ENCODE measurements around the gene VEGFA. TPM values are rescaled to one million over a fixed set of nuclear protein-coding genes. Genes with fewer than 3 reads are reported as not detected.

Gene VEGFA
- total RNA-seq, 1 donor from 2014 or later = 267 TPM

DNA sequence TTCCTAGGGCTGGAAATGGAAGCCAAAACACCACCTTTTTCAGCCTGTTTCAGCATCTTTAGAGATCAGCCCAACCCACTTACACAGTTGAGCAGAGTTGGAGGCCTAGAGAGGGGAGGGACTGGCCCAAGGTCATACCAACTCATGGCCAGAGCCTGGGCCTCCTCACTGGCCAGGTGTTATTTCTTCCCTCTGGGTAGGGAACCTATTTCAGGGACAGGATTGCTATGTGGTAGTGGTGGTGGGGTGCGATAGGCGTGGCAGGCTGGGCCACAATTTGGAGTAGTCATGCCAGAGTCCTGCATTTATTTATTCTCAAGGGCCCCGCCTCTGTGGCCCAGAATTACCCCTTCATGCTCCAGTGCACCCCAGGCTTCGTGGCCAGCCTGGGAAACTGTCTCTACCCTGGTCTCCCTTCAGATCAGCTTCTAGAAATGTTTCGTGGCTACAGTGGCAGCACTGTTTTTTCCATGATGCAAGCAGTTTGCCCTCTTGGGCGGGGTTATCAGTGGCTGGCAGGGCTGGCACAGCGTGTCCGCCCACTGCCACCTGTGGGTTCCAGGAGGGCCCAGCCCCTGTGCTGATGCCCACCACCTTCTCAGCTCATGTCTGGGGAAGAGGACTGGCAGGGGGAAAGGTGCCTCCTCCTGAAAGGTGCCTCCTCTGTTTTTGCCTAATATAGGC, 6.2 kb downstream of the VEGFA start:
- Mint-ChIP-seq H3K9me3 (ENCODE audit: low read depth) (no peaks in the 10 kb centered on the region), H3K4me3 (ENCODE audit: low read depth) (no peak overlapping the region), H3K4me1 (ENCODE audit: low read depth) (peaks cover 32% of the 10 kb centered on the region), H3K36me3 (ENCODE audit: insufficient read depth) (peaks cover 18% of the 10 kb centered on the region), H3K27ac (peak overlapping the region; percentile 33), H3K27me3 (no peaks in the 10 kb centered on the region)
- TF ChIP-seq, protein P1, sequence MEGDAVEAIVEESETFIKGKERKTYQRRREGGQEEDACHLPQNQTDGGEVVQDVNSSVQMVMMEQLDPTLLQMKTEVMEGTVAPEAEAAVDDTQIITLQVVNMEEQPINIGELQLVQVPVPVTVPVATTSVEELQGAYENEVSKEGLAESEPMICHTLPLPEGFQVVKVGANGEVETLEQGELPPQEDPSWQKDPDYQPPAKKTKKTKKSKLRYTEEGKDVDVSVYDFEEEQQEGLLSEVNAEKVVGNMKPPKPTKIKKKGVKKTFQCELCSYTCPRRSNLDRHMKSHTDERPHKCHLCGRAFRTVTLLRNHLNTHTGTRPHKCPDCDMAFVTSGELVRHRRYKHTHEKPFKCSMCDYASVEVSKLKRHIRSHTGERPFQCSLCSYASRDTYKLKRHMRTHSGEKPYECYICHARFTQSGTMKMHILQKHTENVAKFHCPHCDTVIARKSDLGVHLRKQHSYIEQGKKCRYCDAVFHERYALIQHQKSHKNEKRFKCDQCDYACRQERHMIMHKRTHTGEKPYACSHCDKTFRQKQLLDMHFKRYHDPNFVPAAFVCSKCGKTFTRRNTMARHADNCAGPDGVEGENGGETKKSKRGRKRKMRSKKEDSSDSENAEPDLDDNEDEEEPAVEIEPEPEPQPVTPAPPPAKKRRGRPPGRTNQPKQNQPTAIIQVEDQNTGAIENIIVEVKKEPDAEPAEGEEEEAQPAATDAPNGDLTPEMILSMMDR (IDR thresholded peaks at IDR 0.05; ENCODE audit: unreplicated experiment) = no peak
- no peak for DNase-seq (ENCODE audit: low spot score, unreplicated experiment)

DNA sequence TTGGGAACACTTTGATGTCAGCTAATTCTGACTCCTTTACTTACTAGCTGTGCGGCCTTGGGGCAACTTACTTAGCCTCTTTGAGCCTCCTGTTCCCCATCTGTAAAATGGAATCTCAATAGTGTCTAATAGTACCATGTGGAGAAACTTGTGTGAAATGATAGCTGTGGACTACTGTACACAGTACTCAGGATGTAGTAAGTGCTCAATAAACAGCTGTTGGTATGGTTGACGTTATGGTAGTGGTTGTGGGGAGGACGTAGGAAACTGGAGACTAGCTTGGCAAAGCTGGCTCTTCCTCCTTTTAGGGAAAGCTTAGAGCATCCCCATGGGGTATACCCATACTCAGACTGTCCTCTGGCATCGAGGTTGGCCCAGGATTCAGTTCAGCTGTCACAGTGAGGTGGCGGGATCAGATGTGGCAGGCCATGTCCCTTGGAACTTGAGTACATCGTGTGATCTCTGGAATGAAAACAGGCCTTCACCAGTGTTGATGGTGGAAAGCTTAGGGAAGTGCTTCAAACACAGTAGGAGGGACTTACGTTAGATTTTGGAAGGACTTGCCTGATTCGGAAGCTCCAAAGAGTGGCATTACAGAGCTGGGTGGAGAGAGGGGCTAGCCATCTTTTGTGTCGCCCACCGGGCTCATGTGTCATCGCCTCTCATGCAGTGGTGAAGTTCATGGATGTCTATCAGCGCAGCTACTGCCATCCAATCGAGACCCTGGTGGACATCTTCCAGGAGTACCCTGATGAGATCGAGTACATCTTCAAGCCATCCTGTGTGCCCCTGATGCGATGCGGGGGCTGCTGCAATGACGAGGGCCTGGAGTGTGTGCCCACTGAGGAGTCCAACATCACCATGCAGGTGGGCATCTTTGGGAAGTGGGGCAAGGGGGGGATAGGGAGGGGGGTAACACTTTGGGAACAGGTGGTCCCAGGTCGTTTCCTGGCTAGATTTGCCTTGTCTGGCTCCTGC, 7.1 kb downstream of the VEGFA start:
- Mint-ChIP-seq H3K4me1 (ENCODE audit: low read depth) (peaks cover 35% of the 10 kb centered on the region), H3K27me3 (no peaks in the 10 kb centered on the region), H3K36me3 (ENCODE audit: insufficient read depth) (peaks cover 21% of the 10 kb centered on the region), H3K9me3 (ENCODE audit: low read depth) (no peaks in the 10 kb centered on the region), H3K4me3 (ENCODE audit: low read depth) (no peak overlapping the region), H3K27ac (peak overlapping the region; percentile 17)
- DNase-seq (ENCODE audit: low spot score, unreplicated experiment) = no peak
- TF ChIP-seq, protein P1 (IDR thresholded peaks at IDR 0.05; ENCODE audit: unreplicated experiment) = no peak

DNA sequence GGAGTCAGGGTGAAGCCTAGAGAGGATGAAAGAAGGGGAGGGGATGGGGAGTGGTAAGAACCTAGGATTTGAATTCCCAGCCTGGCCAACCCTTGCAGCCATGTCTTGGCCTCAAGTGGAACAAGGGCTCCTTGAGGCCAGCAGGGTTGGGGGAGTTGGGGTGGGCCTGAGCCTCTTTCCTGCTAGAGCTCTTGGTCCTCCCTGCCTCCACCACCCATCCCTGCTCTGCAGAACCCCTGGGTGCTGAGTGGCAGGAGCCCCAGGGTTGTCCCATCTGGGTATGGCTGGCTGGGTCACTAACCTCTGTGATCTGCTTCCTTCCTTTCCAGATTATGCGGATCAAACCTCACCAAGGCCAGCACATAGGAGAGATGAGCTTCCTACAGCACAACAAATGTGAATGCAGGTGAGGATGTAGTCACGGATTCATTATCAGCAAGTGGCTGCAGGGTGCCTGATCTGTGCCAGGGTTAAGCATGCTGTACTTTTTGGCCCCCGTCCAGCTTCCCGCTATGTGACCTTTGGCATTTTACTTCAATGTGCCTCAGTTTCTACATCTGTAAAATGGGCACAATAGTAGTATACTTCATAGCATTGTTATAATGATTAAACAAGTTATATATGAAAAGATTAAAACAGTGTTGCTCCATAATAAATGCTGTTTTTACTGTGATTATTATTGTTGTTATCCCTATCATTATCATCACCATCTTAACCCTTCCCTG, 8.3 kb downstream of the VEGFA start:
- Mint-ChIP-seq H3K4me3 (ENCODE audit: low read depth) (no peak overlapping the region), H3K9me3 (ENCODE audit: low read depth) (no peaks in the 10 kb centered on the region), H3K27me3 (no peaks in the 10 kb centered on the region), H3K27ac (no peak overlapping the region), H3K36me3 (ENCODE audit: insufficient read depth) (peaks cover 26% of the 10 kb centered on the region), H3K4me1 (ENCODE audit: low read depth) (peaks cover 30% of the 10 kb centered on the region)
- DNase-seq (ENCODE audit: low spot score, unreplicated experiment) = no peak
- TF ChIP-seq, protein P1 (IDR thresholded peaks at IDR 0.05; ENCODE audit: unreplicated experiment) = no peak

DNA sequence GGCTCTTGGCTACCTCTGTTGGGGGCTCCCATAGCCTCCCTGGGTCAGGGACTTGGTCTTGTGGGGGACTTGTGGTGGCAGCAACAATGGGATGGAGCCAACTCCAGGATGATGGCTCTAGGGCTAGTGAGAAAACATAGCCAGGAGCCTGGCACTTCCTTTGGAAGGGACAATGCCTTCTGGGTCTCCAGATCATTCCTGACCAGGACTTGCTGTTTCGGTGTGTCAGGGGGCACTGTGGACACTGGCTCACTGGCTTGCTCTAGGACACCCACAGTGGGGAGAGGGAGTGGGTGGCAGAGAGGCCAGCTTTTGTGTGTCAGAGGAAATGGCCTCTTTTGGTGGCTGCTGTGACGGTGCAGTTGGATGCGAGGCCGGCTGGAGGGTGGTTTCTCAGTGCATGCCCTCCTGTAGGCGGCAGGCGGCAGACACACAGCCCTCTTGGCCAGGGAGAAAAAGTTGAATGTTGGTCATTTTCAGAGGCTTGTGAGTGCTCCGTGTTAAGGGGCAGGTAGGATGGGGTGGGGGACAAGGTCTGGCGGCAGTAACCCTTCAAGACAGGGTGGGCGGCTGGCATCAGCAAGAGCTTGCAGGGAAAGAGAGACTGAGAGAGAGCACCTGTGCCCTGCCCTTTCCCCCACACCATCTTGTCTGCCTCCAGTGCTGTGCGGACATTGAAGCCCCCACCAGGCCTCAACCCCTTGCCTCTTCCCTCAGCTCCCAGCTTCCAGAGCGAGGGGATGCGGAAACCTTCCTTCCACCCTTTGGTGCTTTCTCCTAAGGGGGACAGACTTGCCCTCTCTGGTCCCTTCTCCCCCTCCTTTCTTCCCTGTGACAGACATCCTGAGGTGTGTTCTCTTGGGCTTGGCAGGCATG, 9.2 kb downstream of the VEGFA start:
- no peak for DNase-seq (ENCODE audit: low spot score, unreplicated experiment)
- H3K36me3 Mint-ChIP-seq (ENCODE audit: insufficient read depth) = peaks cover 29% of the 10 kb centered on the region
- no peak overlapping the region for H3K4me3 Mint-ChIP-seq (ENCODE audit: low read depth)
- no peak overlapping the region for H3K27ac Mint-ChIP-seq
- peaks cover 21% of the 10 kb centered on the region for H3K4me1 Mint-ChIP-seq (ENCODE audit: low read depth)
- no peaks in the 10 kb centered on the region for H3K27me3 Mint-ChIP-seq
- H3K9me3 Mint-ChIP-seq (ENCODE audit: low read depth) = no peaks in the 10 kb centered on the region
- TF ChIP-seq, protein P1 (IDR thresholded peaks at IDR 0.05; ENCODE audit: unreplicated experiment) = no peak
